H1 (cell line): ENCODE data around the gene SF3B2. TPM values are rescaled to one million over a fixed set of nuclear protein-coding genes. Genes with fewer than 3 reads are reported as not detected.

ENCODE experiments used
- CTCF ChIA-PET: fragments of 300-600 bp; sonication (Branson Sonifier 250); formaldehyde crosslinking; loops from one replicate; lab custom pipeline; 2021; ENCODE audit not compliant: partially characterized antibody; lab: Charles Lee
- POLR2A ChIA-PET: fragments of 300-600 bp; sonication (Branson Sonifier 250); formaldehyde crosslinking; loops from one replicate; lab custom pipeline; 2021; ENCODE audit warnings: inconsistent platforms; ENCODE audit not compliant: partially characterized antibody; lab: Charles Lee
- DNase-seq, 2 experiments: peaks; one replicate each; pipeline versions ENCODE4 v3.0.0 to v3.0.0-alpha.2; 2010 to 2022; ENCODE audit warnings: low spot score in 2 of 2, low read depth in 1 of 2, mixed read lengths in 1 of 2
- FAIRE-seq: peaks from 2 replicates; lab custom pipeline; 2011; peaks lifted over from hg19 to GRCh38; lab: Jason Lieb, UNC
- H2AFZ ChIP-seq: 2 replicates; pipeline ENCODE4 v1.8.1; 2012; ENCODE audit warnings: low read length, inconsistent platforms
- H2AK5ac ChIP-seq: 2 replicates; pipeline ENCODE4 v1.6.1; 2013; ENCODE audit warnings: low read depth, low read length
- H2BK120ac ChIP-seq: replicated peaks from 2 replicates; pipeline ENCODE3; 2013; ENCODE audit warnings: low read depth, low read length, inconsistent platforms
- H2BK12ac ChIP-seq: 2 replicates; pipeline ENCODE4 v1.6.1; 2013; ENCODE audit warnings: low read depth, low read length
- H2BK15ac ChIP-seq: 2 replicates; pipeline ENCODE4 v1.6.1; 2013; ENCODE audit warnings: low read length
- H2BK20ac ChIP-seq: 2 replicates; pipeline ENCODE4 v1.6.1; 2013; ENCODE audit warnings: low read length
- H2BK5ac ChIP-seq: 2 replicates; pipeline ENCODE4 v1.6.1; 2013; ENCODE audit warnings: low read depth, low read length
- H3K14ac ChIP-seq: 2 replicates; pipeline ENCODE4 v1.6.1; 2013; ENCODE audit warnings: inconsistent platforms; ENCODE audit not compliant: insufficient read length
- H3K18ac ChIP-seq: 2 replicates; pipeline ENCODE4 v1.6.1; 2013; ENCODE audit warnings: low read length; ENCODE audit errors: extremely low read depth
- H3K23ac ChIP-seq: 2 replicates; pipeline ENCODE4 v1.6.1; 2013; ENCODE audit warnings: inconsistent platforms; ENCODE audit not compliant: insufficient read length
- H3K23me2 ChIP-seq: 2 replicates; pipeline ENCODE4 v1.6.1; 2013; ENCODE audit warnings: low read depth, low read length
- H3K27ac ChIP-seq: 2 replicates; pipeline ENCODE4 v1.6.1; 2011; ENCODE audit warnings: low read depth, low read length, inconsistent platforms
- H3K27me3 ChIP-seq, 4 experiments: replicated peaks in 1 of 4; 1 replicate in 1 of 4; 2 replicates in 3 of 4; pipeline versions ENCODE4 v1.6.1 to v1.8.1; 2011 to 2013; ENCODE audit warnings: low read length in 3 of 4, mild to moderate bottlenecking in 3 of 4, inconsistent platforms in 2 of 4, mixed read lengths in 2 of 4, moderate library complexity in 1 of 4; ENCODE audit not compliant: control insufficient read depth in 3 of 4, insufficient read depth in 3 of 4; ENCODE audit errors: extremely low read depth in 1 of 4
- H3K36me3 ChIP-seq, 4 experiments: 2 replicates each; pipeline versions ENCODE4 v1.6.1 to v1.8.1; 2011 to 2013; ENCODE audit warnings: mild to moderate bottlenecking in 4 of 4, low read length in 3 of 4, moderate library complexity in 2 of 4, control low read depth in 1 of 4, inconsistent platforms in 1 of 4; ENCODE audit not compliant: insufficient read depth in 4 of 4, control insufficient read depth in 2 of 4
- H3K4ac ChIP-seq: replicated peaks from 2 replicates; pipeline ENCODE3; 2013; ENCODE audit warnings: low read length, low read depth, mixed read lengths, inconsistent platforms; ENCODE audit not compliant: insufficient read length
- H3K4me1 ChIP-seq, 4 experiments: replicated peaks in 1 of 4; 1 replicate in 1 of 4; 2 replicates in 3 of 4; pipeline versions ENCODE4 v1.6.1 to v1.8.1; 2011 to 2013; ENCODE audit warnings: low read length in 3 of 4, inconsistent platforms in 2 of 4, mixed read lengths in 1 of 4; ENCODE audit not compliant: insufficient read depth in 4 of 4, control insufficient read depth in 3 of 4
- H3K4me2 ChIP-seq, 2 experiments: 2 replicates each; pipeline versions ENCODE4 v1.6.1 to v1.8.1; 2011 to 2013; ENCODE audit warnings: low read depth in 2 of 2, low read length in 2 of 2, control low read depth in 1 of 2, inconsistent platforms in 1 of 2, mild to moderate bottlenecking in 1 of 2; ENCODE audit not compliant: insufficient read depth in 1 of 2
- H3K4me3 ChIP-seq, 4 experiments: fragments of 200-600, 300-600 bp in 1 of 4; sonication (generic), shearing (Covaris generic), sonication (Bioruptor Twin) in 1 of 4; 2 replicates each; pipeline versions ENCODE4 v1.5.1 to v1.8.1; 2011 to 2016; ENCODE audit warnings: low read length in 4 of 4, low read depth in 3 of 4, control low read depth in 2 of 4, inconsistent platforms in 2 of 4, mild to moderate bottlenecking in 2 of 4, mixed read lengths in 1 of 4, moderate library complexity in 1 of 4; ENCODE audit not compliant: insufficient read depth in 2 of 4; ENCODE audit errors: extremely low read depth in 1 of 4
- H3K56ac ChIP-seq: replicated peaks from 2 replicates; pipeline ENCODE3; 2013; ENCODE audit warnings: low read depth, mild to moderate bottlenecking, mixed read lengths, low read length, inconsistent platforms; ENCODE audit not compliant: insufficient read length
- H3K79me1 ChIP-seq: 2 replicates; pipeline ENCODE4 v1.6.1; 2013; ENCODE audit warnings: low read depth, low read length, control low read depth
- H3K79me2 ChIP-seq, 2 experiments: 2 replicates each; pipeline versions ENCODE4 v1.6.1 to v1.8.1; 2012 to 2013; ENCODE audit warnings: low read length in 2 of 2, mild to moderate bottlenecking in 2 of 2, inconsistent platforms in 1 of 2; ENCODE audit not compliant: insufficient read depth in 2 of 2, control insufficient read depth in 1 of 2
- H3K9ac ChIP-seq, 4 experiments: replicated peaks in 1 of 4; 1 replicate in 1 of 4; 2 replicates in 3 of 4; pipeline versions ENCODE4 v1.6.1 to v1.8.1; 2011 to 2013; ENCODE audit warnings: low read depth in 3 of 4, low read length in 3 of 4, control low read depth in 2 of 4, mild to moderate bottlenecking in 2 of 4, moderate library complexity in 2 of 4, inconsistent platforms in 1 of 4; ENCODE audit errors: extremely low read depth in 1 of 4
- H3K9me3 ChIP-seq, 2 experiments: 2 replicates each; pipeline versions ENCODE4 v1.6.1 to v1.8.1; 2012 to 2013; ENCODE audit warnings: mild to moderate bottlenecking in 2 of 2, moderate library complexity in 2 of 2, control low read depth in 1 of 2, inconsistent platforms in 1 of 2, low read depth in 1 of 2, low read length in 1 of 2, mixed read lengths in 1 of 2; ENCODE audit not compliant: insufficient read depth in 2 of 2
- H4K20me1 ChIP-seq, 2 experiments: replicated peaks in 1 of 2; 2 replicates each; pipeline versions ENCODE3 to v1.8.1; 2011 to 2013; ENCODE audit warnings: inconsistent platforms in 2 of 2, low read length in 2 of 2, mild to moderate bottlenecking in 1 of 2; ENCODE audit not compliant: insufficient read depth in 2 of 2, control insufficient read depth in 1 of 2
- H4K5ac ChIP-seq: 2 replicates; pipeline ENCODE4 v1.6.1; 2013; ENCODE audit warnings: low read length, low read depth, mixed read lengths, inconsistent platforms; ENCODE audit not compliant: insufficient read length
- H4K8ac ChIP-seq: 2 replicates; pipeline ENCODE4 v1.8.0; 2013; ENCODE audit warnings: mild to moderate bottlenecking, moderate library complexity, low read length, inconsistent platforms; ENCODE audit not compliant: insufficient read depth; ENCODE audit errors: extremely low read depth
- H4K91ac ChIP-seq: replicated peaks from 2 replicates; pipeline ENCODE3; 2013; ENCODE audit warnings: low read length, mixed read lengths, inconsistent platforms; ENCODE audit not compliant: insufficient read length
- ASH2L ChIP-seq: fragments of 200-600, 300-600 bp; sonication (generic); IDR thresholded peaks from one replicate; pipeline ENCODE4 v1.7.1; 2017; ENCODE audit warnings: low read length
- CREB1 ChIP-seq: IDR thresholded peaks from 2 replicates; pipeline ENCODE4 v1.6.1; 2012; ENCODE audit warnings: inconsistent platforms
- EP300 ChIP-seq, 2 experiments: IDR thresholded peaks; 1 replicate in 1 of 2; 2 replicates in 1 of 2; pipeline ENCODE4 v1.6.1; 2011 to 2012; ENCODE audit warnings: low read depth in 2 of 2, low read length in 2 of 2, mild to moderate bottlenecking in 2 of 2, borderline replicate concordance in 1 of 2, inconsistent platforms in 1 of 2, moderate library complexity in 1 of 2
- FOSL1 ChIP-seq: IDR thresholded peaks from 2 replicates; pipeline ENCODE4 v1.6.1; 2011; ENCODE audit warnings: mild to moderate bottlenecking, low read depth, low read length, moderate library complexity; ENCODE audit not compliant: insufficient read depth
- HDAC2 ChIP-seq, 2 experiments: fragments of 300-600 bp in 1 of 2; sonication (generic) in 1 of 2; IDR thresholded peaks; 2 replicates each; pipeline ENCODE4 v1.6.1; 2011 to 2012; ENCODE audit warnings: low read depth in 2 of 2, low read length in 2 of 2, mild to moderate bottlenecking in 2 of 2, moderate library complexity in 2 of 2, borderline replicate concordance in 1 of 2, inconsistent platforms in 1 of 2
- NRF1 ChIP-seq: IDR thresholded peaks from 2 replicates; pipeline ENCODE4 v1.6.1; 2011; ENCODE audit warnings: mild to moderate bottlenecking, low read depth, low read length, improper control_type of control experiment
- POU5F1 ChIP-seq: IDR thresholded peaks from 2 replicates; pipeline ENCODE4 v1.6.1; 2011; ENCODE audit warnings: low read depth, mild to moderate bottlenecking, low read length, moderate library complexity
- RNF2 ChIP-seq: fragments of 200-900, 300-1000 bp; sonication (generic); IDR thresholded peaks from 2 replicates; pipeline ENCODE4 v1.7.1; 2016; ENCODE audit warnings: borderline replicate concordance, low read depth, mild to moderate bottlenecking, antibody characterized with exemption, low read length; ENCODE audit not compliant: poor library complexity, severe bottlenecking; ENCODE audit errors: missing control alignments
- TEAD4 ChIP-seq: IDR thresholded peaks from 2 replicates; pipeline ENCODE4 v1.6.1; 2012; ENCODE audit warnings: low read depth, low read length, inconsistent platforms, mixed read lengths
- WGBS, 2 experiments: shearing (Covaris generic) in 1 of 2; methylation state at CpG; one replicate each; pipeline versions ENCODE4 v1.1.6 to v1.1.7; 2013 to 2015; ENCODE audit warnings: low lambda C conversion rate in 2 of 2, mixed read lengths in 2 of 2, inconsistent platforms in 1 of 2, low coverage in 1 of 2, missing lambda C conversion rate in 1 of 2; ENCODE audit not compliant: insufficient replicate concordance in 2 of 2, insufficient coverage in 1 of 2, insufficient read length in 1 of 2; ENCODE audit errors: extremely low coverage in 1 of 2, missing lambda C conversion rate in 1 of 2; 5-methylcytosine and 5-hydroxymethylcytosine counted together
- polyA plus RNA-seq, 7 experiments: library from polyadenylated mRNA; depleted of rRNA in 3 of 7; stranded (reverse) in 5 of 7; unstranded in 2 of 7; fragments of >200 nt in 5 of 7; fragments of 200-250 nt in 2 of 7; gene quantifications; 1 replicate in 5 of 7; 2 replicates in 1 of 7; 4 replicates in 1 of 7; pipeline versions ENCODE4 v1.2.1 to v1.2.3, GENCODE V29; 2011 to 2013; ENCODE audit warnings: missing spikeins in 2 of 7, mixed read lengths in 2 of 7
- total RNA-seq: library from RNA; stranded (reverse); fragmentation: NEBNext Ultra II Directional; extraction: Animal tissue kit (Norgen Biotek cat#: 25700); gene quantifications from 2 replicates; pipeline ENCODE4 v1.2.1, GENCODE V29; 2021

SF3B2 gene
- total and polyA plus RNA-seq, 2 of the 8 experiments (the other 6 are each of a cell fraction or from before 2014, with no cell fraction given) = 182 to 237 TPM

GRCh38 chr11:66100272-66101065 is 48.3 kb downstream of the SF3B2 start:
- H3K27ac ChIP-seq = no peak overlapping the region
- WGBS, 2 experiments = 91% methylated on average over 14 of the region's 14 CpGs; no CpG with 5 or more reads in 1 of the 2 experiments
- no peak overlapping the region for H2AK5ac ChIP-seq
- no peak overlapping the region for H2AFZ ChIP-seq
- no peak overlapping the region for H4K8ac ChIP-seq
- H3K23me2 ChIP-seq = no peaks in the 10 kb centered on the region
- no peak overlapping the region for H3K9ac ChIP-seq
- FAIRE-seq (no peak), DNase-seq (no peak)
- no peak overlapping the region for H4K5ac ChIP-seq
- H3K9me3 ChIP-seq = no peaks in the 10 kb centered on the region
- no peak overlapping the region for H3K23ac ChIP-seq
- H3K4me2 ChIP-seq = no peak overlapping the region
- H3K14ac ChIP-seq = no peak overlapping the region
- no peak overlapping the region for H2BK12ac ChIP-seq
- no peak overlapping the region for H3K4ac ChIP-seq
- no peak overlapping the region for H2BK15ac ChIP-seq
- no peaks in the 10 kb centered on the region for H3K36me3 ChIP-seq
- H3K56ac ChIP-seq = no peak overlapping the region
- no peak overlapping the region for H2BK120ac ChIP-seq
- POLR2A ChIA-PET = no interaction called here
- TF ChIP-seq CREB1 (no peak), HDAC2 (IDR thresholded peaks at IDR 0.05; ENCODE audit: borderline replicate concordance in 1 of 2, low read depth in 2 of 2, low read length in 2 of 2) (no peak), POU5F1 (no peak), RNF2 (no peak), EP300 (IDR thresholded peaks at IDR 0.05; ENCODE audit: borderline replicate concordance in 1 of 2, low read depth in 2 of 2, low read length in 2 of 2) (no peak), ASH2L (no peak), TEAD4 (no peak), NRF1 (no peak), FOSL1 (no peak)
- TF ChIP-seq, all 59 proteins: peak for 0
- H3K18ac ChIP-seq = no peak overlapping the region
- no peaks in the 10 kb centered on the region for H3K79me2 ChIP-seq
- H3K79me1 ChIP-seq = peaks cover 3% of the 10 kb centered on the region; the same call in 1 of the 2 replicates
- H3K27me3 ChIP-seq = no peaks in the 10 kb centered on the region
- H2BK20ac ChIP-seq = no peak overlapping the region
- H3K4me1 ChIP-seq = no peaks in the 10 kb centered on the region
- H2BK5ac ChIP-seq = no peak overlapping the region
- H3K4me3 ChIP-seq = no peak overlapping the region
- H4K20me1 ChIP-seq = peaks cover 0 to 3% of the 10 kb centered on the region in 2 experiments
- no peak overlapping the region for H4K91ac ChIP-seq
- CTCF ChIA-PET = interaction anchor here (0.6 to 1.2 kb wide), 3 partner anchors 12 to 1724 kb away, joined by 3 to 5 read pairs (median 3); no protein-coding TSS in a partner anchor
